ENCODE measurements around the gene TRMT11. TPM values are rescaled to one million over a fixed set of nuclear protein-coding genes. Genes with fewer than 3 reads are reported as not detected.

The TRMT11 gene
- total RNA-seq, 1 donor from 2014 or later = 15.4 TPM

- H3K9me3 Mint-ChIP-seq (ENCODE audit: low read depth) = peaks cover 5% of the 10 kb centered on the region
- H3K4me1 Mint-ChIP-seq (ENCODE audit: low read depth) = no peaks in the 10 kb centered on the region
- H3K36me3 Mint-ChIP-seq (ENCODE audit: low read depth) = peaks cover 12% of the 10 kb centered on the region
- TF ChIP-seq CTCF (IDR thresholded peaks at IDR 0.05) = no peak
- H3K27ac Mint-ChIP-seq (ENCODE audit: unreplicated experiment) = no peak overlapping the region
- DNase-seq (ENCODE audit: low spot score) = no peak
- H3K4me3 Mint-ChIP-seq (ENCODE audit: unreplicated experiment) = no peak overlapping the region
- no peaks in the 10 kb centered on the region for H3K27me3 Mint-ChIP-seq (ENCODE audit: low read depth)
These were observed 85.8 kb downstream of the TRMT11 start for GRCh38 chr6:126072172-126072571.

GRCh38 chr6:126072834-126073233, 86.5 kb downstream of the TRMT11 start:
- H3K9me3 Mint-ChIP-seq (ENCODE audit: low read depth) = peaks cover 5% of the 10 kb centered on the region
- no peaks in the 10 kb centered on the region for H3K27me3 Mint-ChIP-seq (ENCODE audit: low read depth)
- no peak for DNase-seq (ENCODE audit: low spot score)
- TF ChIP-seq CTCF (IDR thresholded peaks at IDR 0.05) = no peak
- H3K36me3 Mint-ChIP-seq (ENCODE audit: low read depth) = peaks cover 12% of the 10 kb centered on the region
- H3K4me3 Mint-ChIP-seq (ENCODE audit: unreplicated experiment) = no peak overlapping the region
- H3K4me1 Mint-ChIP-seq (ENCODE audit: low read depth) = no peaks in the 10 kb centered on the region
- no peak overlapping the region for H3K27ac Mint-ChIP-seq (ENCODE audit: unreplicated experiment)

GRCh38 chr6:126075335-126076071, 89.2 kb downstream of the TRMT11 start:
- no peaks in the 10 kb centered on the region for H3K27me3 Mint-ChIP-seq (ENCODE audit: low read depth)
- no peaks in the 10 kb centered on the region for H3K4me1 Mint-ChIP-seq (ENCODE audit: low read depth)
- no peak for DNase-seq (ENCODE audit: low spot score)
- no peak for TF ChIP-seq CTCF (IDR thresholded peaks at IDR 0.05)
- H3K36me3 Mint-ChIP-seq (ENCODE audit: low read depth) = peaks cover 2% of the 10 kb centered on the region
- no peak overlapping the region for H3K27ac Mint-ChIP-seq (ENCODE audit: unreplicated experiment)
- H3K4me3 Mint-ChIP-seq (ENCODE audit: unreplicated experiment) = no peak overlapping the region
- no peaks in the 10 kb centered on the region for H3K9me3 Mint-ChIP-seq (ENCODE audit: low read depth)

GRCh38 chr6:126076992-126077664, 90.8 kb downstream of the TRMT11 start:
- no peak for TF ChIP-seq CTCF (IDR thresholded peaks at IDR 0.05)
- Mint-ChIP-seq H3K27me3 (ENCODE audit: low read depth) (no peaks in the 10 kb centered on the region), H3K9me3 (ENCODE audit: low read depth) (no peaks in the 10 kb centered on the region), H3K36me3 (ENCODE audit: low read depth) (peaks cover 2% of the 10 kb centered on the region), H3K4me3 (ENCODE audit: unreplicated experiment) (no peak overlapping the region), H3K27ac (ENCODE audit: unreplicated experiment) (no peak overlapping the region), H3K4me1 (ENCODE audit: low read depth) (no peaks in the 10 kb centered on the region)
- no peak for DNase-seq (ENCODE audit: low spot score)

- Mint-ChIP-seq H3K36me3 (ENCODE audit: low read depth) (peaks cover 2% of the 10 kb centered on the region), H3K27ac (ENCODE audit: unreplicated experiment) (no peak overlapping the region), H3K4me3 (ENCODE audit: unreplicated experiment) (no peak overlapping the region), H3K4me1 (ENCODE audit: low read depth) (no peaks in the 10 kb centered on the region), H3K27me3 (ENCODE audit: low read depth) (no peaks in the 10 kb centered on the region), H3K9me3 (ENCODE audit: low read depth) (no peaks in the 10 kb centered on the region)
- DNase-seq (ENCODE audit: low spot score) = no peak
- TF ChIP-seq CTCF (IDR thresholded peaks at IDR 0.05) = no peak
These were observed 91.8 kb downstream of the TRMT11 start for GRCh38 chr6:126077810-126078776.

Measured in chondrocyte (in vitro differentiated cells).